NCI-H2196 treated with DMSO at 0.1 percent for 48 hours (cell line): Measurements from ENCODE around the gene ABHD16A.

Source experiments
- DNase-seq: peaks from one replicate; lab custom pipeline; 2025; ENCODE audit not compliant: unreplicated experiment; lab: John Stamatoyannopoulos, UW

Gene ABHD16A

DNA sequence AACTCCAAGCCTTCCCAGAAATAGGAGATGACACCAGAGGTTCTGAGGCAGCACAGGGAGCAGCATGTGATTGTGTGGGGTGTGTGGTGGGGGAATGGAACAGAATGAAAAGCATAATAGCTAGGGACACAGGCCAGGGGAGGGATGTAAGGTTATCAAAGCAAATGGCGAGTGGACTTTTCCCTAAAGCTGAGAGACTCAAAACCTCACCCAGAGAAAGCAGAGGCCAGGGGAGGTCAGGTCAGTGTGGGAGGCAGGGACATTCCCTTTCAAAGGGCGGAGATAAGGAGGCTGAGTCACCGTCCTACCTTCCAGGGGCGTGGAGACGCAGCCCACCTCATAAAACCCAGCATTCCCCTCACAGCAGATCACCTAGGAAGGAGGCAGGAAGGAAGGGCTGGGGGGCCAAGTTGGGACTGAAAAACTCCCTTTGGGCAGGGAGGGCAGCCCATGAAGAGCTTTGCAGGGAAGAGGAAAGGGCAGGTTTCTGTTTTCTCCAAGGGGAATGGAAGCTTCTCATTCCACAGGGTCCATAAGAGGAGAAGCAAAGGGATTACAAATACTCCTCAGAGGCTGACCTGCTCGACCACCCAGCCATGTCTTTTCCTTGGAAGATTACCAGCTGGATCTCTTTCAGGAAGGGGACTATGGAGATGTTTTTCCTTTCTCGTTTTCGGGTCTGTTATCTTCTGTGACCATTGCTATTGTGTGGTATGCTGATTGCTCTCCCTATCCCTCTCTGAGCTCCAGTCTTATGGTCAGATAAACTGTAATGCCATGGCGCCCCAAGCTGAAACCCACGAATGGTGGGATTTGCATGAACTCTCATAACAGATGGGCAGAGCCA, 12.7 kb downstream of the ABHD16A start:
- no peak for DNase-seq

DNA sequence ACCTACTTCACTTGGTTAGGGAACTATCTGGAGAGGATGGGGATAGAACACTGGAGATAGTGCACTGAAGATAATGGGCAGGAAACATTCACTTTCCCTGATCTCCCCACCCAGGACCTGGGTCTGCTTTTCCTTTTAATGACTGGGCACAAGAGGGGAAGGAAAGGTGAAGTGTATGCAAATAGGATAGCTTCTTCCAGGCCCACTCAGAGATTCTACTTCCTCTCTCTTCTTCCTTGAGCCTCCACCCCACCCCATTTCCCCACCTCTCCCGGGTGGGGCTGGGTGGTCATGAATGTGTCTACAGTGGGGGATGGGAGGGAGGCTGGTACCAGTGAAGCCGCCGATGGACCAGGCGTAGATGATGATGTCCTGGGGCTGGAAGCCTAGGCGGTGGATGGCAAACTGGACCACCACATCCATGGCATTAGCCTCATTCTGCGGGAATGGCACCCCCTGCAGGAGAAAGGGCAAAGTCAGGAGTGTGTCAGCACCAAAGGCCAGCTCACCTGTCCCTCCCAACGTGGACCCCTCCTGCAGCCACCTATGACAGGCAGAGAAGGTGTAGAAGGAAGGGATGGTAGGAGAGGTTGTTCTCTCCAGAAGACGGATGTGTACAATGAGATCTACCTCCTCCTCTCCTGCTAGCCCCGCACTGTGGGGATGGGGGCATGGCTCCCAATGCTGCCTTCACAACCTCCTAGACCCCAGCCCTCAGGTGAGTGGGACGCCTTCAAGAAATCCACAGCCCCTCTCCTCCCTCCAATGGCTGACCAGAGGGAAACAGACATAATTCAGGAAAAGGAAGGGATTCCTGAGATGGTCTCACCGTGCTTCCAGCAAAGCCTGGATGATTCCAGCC, 13.6 kb downstream of the ABHD16A start:
- no peak for DNase-seq

DNA sequence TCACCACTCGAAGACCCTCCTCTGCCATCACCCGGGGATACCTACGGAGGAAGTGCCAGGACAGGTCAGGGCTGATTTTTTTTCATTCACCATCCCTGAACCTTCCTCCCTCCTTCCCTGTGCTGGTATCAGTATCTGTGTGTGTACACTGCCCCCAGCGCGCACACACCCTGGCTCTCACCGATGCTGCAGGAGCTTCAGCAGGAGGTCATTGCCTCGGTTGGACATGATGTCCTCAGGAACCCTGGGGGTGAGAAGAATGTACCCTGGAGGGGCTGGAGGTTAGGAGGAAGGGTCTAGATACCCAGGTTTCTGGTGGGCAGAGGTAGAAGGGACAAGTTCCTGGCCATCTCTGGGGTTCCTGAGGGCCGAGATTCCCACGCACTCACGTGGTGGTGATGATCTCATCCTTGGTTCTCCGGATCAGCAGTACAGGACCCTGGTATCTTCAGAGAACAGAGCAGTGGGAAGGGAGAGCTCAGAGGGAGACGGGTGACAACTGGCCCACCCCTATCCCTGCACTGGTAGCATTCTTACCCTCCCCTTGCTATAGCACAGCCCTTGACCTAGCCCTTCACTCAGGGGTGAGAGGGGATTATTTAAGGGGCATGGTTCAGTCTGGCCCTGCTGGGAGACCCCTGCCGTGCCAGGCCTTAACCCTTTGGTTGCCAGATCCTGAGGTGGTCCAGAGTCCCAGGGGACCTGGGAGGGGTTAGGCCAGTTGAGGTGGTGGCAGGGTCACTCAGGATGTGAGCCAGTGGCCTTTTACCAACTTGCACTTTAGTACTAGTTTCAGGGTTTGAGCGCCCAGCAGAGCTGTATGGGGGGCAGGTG, 15.0 kb downstream of the ABHD16A start:
- DNase-seq, result no peak

DNA sequence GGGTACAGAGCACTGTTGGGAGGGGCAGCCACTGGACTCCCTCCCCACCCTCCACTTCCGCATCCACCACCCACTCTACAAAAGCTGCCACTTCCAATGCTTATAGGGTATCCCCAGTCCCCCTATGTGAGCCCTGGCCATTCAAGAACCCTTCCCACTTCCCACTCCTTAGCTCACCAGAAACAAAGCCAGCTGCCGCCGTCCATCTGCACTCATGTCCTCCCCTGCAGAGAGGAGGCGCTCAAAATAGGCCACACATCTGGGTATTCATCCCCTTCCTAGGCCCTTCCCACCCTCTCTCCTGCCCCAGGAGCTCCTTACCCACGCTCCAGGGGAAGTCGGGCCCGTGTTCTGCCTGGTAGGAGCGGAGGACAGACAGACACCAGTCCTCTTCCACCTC, 15.8 kb downstream of the ABHD16A start:
- no peak for DNase-seq

DNA sequence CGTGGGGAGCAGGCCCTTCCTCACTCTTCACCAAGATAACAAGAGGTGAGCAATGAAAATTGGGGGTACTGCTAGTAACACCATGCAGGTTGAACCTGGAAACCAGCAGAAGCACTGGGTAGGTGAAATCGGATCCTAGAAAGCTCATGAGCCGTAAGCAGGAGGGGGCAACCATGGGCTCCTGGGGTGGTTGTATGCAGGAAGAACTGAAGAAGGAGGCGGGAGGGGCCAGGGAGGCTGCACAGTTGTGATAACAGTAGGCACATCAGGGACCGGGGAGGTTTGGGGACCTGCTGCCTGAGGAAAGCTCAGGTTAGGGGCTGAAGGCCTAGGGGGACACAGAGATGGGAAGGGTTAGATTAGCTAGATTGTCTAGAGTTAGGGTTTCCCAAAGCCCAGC, 16.6 kb downstream of the ABHD16A start:
- DNase-seq, result no peak

DNA sequence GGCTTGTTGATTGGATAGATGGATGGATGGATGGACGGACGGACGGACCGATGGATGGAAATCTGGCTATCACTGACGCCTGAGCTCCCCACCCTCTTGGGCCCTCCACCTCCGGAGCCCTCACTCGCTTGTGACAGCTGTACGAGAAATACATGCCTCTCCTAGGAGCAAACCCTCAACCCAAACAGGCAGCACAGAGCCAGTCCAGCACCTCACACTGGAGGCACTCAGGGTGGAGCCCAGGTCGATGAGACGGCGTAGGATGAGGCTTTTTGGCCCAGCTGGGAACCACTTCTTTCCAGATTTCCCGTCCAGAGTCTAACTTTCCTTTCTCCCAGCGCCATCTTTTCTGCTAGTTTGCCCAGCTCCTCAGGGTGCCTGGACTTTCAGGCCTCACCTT, 19.5 kb downstream of the ABHD16A start:
- no peak for DNase-seq

DNA sequence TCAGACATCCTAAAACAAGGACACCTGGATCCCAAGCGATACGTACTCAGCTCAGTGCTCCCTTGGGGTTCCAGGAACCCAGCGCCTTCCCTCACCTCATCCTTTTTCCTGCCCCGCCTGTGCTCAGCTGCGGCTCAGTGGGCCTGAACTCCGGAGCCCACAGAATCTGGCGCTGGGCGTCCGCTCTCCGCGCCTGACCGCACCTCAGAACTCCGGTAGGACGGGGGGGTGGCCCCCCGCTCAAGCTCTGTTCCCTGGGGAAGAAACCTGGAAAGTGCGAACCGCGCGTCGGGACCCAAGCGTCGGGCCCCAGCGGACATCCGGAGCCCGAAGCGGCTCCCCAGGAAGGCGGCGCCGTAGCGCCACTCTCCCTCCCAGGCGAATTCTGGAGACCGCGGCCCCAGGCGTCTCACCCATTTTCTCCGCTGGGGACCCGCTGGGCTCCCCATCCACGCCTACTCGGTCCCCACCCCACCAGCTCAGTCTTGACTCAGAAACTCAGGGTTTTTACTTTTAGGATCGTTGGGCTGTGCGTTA, 21.9 kb downstream of the ABHD16A start:
- no peak for DNase-seq

DNA sequence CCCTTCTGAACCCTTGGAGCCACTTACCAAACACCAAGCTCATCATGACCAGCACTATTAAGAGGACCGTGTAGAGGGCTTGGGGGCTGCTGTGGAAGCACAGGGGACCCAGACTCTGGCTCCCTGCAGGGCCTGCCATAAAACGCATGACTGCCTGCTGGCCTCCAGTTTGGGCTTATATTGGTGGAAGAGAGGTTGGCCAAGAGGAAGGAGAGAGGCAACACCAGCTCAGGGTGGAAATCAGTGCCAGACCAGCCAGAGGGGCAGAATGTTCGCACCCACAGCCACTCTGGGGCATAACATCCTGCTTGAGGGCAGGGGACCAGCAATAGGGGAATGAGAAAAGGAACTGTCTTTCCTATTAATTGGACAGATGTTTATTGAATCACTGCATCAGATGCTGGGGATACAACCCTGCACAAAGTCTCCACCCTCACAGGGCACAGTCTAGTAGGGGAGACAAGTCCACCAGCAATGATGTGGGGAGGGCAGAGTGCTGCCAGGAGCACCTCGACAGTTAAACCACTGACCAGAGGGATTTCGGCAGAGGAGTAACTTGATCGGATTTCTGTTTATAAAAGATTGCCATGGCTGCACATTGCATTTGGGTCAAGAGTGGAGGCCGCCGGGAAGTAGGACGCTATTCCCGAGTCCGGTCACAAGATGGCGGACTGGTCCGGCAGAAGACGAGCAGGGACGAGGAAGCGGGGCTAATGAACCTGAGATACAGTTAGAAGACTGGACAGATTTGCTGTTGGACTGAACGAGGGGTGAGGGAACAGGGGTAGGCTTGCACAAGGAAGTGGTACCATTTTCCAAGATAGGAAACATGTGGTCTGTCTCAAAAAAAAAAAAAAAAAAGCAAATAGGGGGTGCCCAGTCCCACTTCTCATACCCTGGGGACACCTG, 22.6 kb downstream of the ABHD16A start, which contains the start of gene LY6G5C:
Gene LY6G5C, minus strand, starts transcription at position 842 of the 909 bp plus-strand sequence. Its CDS starts 694 bp downstream, at position 148.
- DNase-seq, result peak; percentile 91

DNA sequence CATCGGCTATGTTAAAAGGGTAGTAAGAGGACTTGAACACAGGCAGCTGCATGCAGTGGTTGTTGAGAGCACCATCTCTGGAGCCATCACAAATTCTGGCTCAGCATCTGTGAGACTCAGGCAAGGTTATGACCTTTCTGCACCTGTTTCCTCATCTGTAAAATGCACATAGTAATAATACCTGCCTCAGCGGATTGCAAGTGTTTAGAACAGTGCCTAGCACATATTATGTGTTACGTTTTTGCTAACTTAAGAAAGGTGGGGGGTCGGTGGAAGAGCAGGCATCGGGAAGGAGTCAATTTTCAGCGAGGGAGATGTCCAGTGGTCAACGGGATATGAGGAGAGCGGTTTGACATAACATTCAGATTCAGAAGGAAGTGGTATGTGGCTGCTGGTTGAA, 25.2 kb downstream of the ABHD16A start:
- DNase-seq, result no peak

DNA sequence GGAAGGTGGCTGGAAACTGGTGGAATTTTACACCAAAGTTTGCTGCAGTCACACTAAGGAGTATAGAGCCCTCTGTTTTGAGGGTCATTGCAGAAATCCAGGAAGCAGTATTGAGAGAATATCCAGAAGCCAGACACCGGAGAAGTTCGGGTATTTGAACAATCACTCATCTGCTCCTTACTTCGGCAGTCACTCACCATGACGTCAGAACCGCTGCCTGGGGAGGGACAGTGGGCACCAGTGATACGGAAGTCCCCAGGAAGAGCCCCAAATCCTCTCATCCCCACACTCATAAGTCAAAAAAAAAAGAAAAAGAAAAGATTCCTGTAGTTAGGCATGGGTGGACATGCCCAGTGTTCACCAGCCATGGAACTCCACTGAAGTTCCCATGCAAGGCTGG, 26.2 kb downstream of the ABHD16A start:
- no peak for DNase-seq

DNA sequence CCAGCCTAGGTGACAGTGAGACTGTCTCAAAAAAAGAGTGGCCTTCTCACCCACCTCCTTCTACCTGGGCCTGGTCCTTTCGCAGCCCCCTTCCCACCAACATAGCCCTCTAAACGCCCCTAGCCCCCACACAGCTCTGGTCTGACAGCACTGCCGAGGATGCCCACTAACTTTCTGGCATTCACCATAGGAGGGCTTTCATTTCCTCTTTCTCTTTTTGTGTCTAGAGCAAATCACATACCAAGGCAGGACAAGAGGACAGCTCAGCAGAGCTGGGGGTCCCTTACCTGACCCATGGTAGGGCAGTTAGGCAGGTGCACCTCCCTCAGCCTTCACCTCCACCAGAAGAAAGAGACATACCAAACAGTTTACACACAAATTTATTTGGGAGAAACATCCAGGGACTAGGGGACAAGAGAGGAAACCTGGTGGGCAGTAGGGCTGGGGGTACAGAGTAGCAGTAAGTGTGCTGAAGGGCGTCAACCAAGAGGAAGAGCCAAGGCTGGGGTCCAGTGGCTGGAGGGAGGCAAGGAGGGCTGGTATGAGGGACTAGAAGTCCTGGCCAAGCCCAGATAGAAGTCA, 26.7 kb downstream of the ABHD16A start:
- DNase-seq, result no peak

DNA sequence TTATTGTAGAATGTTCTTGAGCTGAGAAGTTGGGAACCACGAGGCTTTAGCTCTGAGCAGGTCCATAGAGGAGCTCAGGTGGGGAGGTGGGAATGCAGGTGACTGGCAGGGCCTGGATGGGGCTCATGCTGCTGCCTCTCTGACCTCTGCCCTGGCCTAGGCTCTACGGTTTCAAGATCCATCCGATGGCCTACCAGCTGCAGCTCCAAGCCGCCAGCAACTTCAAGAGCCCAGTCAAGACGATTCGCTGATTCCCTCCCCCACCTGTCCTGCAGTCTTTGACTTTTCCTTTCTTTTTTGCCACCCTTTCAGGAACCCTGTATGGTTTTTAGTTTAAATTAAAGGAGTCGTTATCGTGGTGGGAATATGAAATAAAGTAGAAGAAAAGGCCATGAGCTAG, 33.4 kb downstream of the ABHD16A start, which contains the start of gene LY6G5B:
Gene LY6G5B, plus strand, starts transcription at position 301 of the 400 bp plus-strand sequence. CDS start 975 bp downstream, outside the sequence.
- DNase-seq, result no peak

DNA sequence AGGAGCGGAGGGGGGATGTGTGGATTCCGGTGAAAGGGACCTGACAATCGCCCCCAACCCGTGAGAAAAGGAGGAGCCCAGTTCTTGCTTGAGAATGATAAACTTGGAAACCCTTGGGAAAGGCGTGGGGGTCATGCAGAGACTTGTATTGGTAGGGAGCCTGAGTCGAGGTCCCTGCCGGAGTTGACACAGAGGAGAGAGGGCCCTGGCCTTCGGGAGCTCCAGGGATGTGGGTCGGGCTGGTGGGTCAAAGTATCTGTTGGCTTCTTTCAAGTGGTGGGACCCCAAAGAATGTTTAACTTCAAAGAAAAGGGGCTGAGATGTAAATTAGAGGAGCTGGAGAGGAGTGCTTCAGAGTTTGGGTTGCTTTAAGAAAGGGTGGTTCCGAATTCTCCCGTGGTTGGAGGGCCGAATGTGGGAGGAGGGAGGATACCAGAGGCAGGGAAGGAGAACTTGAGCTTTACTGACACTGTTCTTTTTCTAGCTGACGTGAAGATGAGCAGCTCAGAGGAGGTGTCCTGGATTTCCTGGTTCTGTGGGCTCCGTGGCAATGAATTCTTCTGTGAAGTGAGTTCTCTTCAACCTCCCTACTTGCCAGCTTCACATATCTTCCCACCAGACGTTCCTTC, 36.7 kb downstream of the ABHD16A start:
- no peak for DNase-seq

DNA sequence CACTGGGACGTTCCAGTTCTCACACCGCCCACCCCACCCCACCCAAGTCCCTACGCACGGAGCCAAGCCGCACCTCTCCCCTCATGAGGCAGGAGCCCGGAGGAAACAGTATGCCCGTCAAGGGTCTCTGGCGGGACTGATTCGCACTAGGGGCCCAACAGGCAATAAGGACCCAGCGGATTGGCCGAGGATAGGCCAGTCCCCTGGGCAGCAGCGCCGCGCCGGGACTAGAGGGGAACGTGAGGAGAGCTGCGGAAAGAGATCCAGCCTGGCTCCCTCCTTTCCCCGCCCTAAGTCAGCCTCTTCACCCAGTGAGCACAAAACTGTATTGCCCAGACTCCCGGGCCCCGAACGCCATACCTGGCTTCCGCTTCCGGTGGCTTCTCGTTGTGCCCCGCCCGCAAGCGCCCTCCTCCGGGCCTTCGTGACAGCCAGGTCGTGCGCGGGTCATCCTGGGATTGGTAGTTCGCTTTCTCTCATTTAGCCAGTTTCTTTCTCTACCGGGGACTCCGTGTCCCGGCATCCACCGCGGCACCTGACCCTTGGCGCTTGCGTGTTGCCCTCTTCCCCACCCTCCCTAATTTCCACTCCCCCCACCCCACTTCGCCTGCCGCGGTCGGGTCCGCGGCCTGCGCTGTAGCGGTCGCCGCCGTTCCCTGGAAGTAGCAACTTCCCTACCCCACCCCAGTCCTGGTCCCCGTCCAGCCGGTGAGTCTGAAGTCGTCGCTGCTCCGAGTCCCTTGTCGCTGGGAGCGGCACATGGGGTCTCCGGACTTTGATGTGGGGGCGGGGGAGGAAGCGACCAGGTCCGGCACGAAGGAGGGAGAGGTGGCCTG, 37.4 kb downstream of the ABHD16A start, which contains the start of gene CSNK2B:
Gene CSNK2B, plus strand, starts transcription at position 580 of the 836 bp plus-strand sequence. CDS start 752 bp downstream, outside the sequence.
- DNase-seq, result peak; percentile 97

DNA sequence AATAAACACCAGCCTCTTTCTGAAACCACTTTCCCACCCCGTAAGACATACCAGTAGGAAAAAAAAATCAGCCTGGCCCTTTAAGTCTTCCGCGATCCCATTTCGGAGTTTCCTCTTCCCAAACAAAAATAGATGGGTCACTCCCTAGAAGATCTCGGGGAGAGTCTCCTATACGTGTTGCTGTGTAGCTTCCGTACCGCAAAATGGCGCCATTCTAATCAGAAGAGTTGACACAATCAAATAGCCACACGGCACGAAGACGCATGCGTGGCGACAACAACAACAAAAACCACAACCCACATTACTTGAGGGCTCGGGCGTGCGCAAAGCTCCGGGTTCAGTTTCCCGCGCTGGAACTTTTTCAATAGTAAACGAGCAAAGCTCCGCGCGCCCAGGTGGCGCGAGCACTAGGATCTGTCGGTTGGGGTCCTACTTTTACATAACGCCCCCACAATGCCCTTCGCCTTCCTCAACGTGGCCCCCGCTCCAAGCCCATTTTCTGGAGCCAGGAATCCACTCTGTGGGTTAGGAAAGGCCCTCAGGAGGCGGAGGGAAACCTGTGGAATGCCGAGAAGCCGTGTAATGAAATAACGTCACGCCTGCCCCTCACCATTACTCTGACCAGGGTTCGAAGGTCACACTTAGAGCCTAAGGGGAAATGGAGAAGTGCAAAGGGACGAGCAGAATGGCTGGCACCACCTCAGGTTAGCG, 38.2 kb downstream of the ABHD16A start, which contains the start of gene GPANK1:
Gene GPANK1, minus strand, starts transcription at position 208 of the 711 bp plus-strand sequence. CDS start 519 bp downstream, outside the sequence.
- peak; percentile 89 for DNase-seq

DNA sequence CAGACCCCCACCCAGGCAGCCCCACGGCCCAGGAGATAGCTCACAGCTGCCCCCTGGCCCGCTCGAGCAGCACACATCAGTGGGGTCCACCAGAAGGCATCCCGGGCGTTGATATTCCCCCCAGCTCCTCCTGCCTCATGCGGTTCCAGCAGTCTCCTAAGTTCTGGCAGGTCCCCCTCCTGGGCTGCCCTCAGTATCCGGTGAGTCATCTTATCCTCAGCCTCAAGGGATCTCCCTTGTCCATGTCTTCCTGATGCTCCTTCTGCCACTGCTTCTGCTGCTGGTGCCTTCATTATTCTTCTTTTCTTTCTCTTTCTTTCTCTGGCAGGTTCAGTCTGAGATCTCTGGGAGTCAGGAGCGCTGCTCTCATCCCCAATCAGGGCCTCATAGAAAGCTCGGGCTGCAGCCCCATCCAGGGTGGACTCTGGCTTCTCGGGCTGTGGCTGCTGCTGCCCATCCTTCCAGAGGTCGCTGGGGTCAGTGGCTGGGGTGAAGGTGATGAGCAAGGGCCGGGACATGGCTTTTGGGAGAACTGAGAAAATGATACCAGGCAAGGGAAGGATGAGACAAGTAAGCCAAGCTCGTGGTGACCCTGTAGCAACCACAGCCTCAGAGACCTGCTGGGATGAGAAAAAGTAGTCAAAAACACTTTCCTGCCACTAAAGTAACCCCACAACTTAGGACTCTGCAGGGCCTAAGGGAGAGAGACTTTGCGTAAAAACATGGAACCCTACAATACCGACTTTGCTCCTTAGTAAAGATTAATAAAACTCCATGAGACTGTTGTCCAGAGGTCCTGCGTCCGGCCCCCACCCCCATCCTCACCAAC, 38.9 kb downstream of the ABHD16A start:
- no peak for DNase-seq
